Central memory CD8-positive, alpha-beta T cell (primary cell): ENCODE measurements around the gene ULBP2.
A peak's percentile ranks its signal among the peaks of the same experiment; 100 is the strongest.
"Not testable (repeated sequence)": the region's sequence is repeated elsewhere in the genome, so short reads cannot be mapped to it uniquely, and the experiment has no call there.

Experiments used
- ATAC-seq: fragments of 150-1000 bp; cut with Tn5 transposase; replicated peaks from 2 replicates; pipeline ENCODE4 v1.10.0; 2022; ENCODE audit warnings: mild to moderate bottlenecking, moderate FRiP score, moderate number of reproducible peaks; ENCODE audit not compliant: poor library complexity, severe bottlenecking; ENCODE audit errors: extremely low read depth
- DNase-seq, 2 donors: peaks; one replicate each; pipeline ENCODE4 v3.0.0; 2021; ENCODE audit warnings: low spot score in 2 of 2
- H3K27ac Mint-ChIP-seq: one replicate; pipeline ENCODE4 v1.8.0; 2022; ENCODE audit warnings: low read depth, mild to moderate bottlenecking, moderate library complexity, mixed read lengths
- H3K27me3 Mint-ChIP-seq: one replicate; pipeline ENCODE4 v1.8.0; 2022; ENCODE audit warnings: mixed read lengths
- H3K36me3 Mint-ChIP-seq: one replicate; pipeline ENCODE4 v1.8.0; 2022; ENCODE audit warnings: mild to moderate bottlenecking, moderate library complexity, mixed read lengths; ENCODE audit not compliant: insufficient read depth
- H3K4me1 Mint-ChIP-seq: one replicate; pipeline ENCODE4 v1.8.0; 2022; ENCODE audit warnings: mixed read lengths
- H3K4me3 Mint-ChIP-seq: one replicate; pipeline ENCODE4 v1.8.0; 2022; ENCODE audit warnings: mild to moderate bottlenecking, moderate library complexity, mixed read lengths
- H3K9me3 Mint-ChIP-seq: one replicate; pipeline ENCODE4 v1.8.0; 2022; ENCODE audit warnings: mixed read lengths

ULBP2 gene

DNA sequence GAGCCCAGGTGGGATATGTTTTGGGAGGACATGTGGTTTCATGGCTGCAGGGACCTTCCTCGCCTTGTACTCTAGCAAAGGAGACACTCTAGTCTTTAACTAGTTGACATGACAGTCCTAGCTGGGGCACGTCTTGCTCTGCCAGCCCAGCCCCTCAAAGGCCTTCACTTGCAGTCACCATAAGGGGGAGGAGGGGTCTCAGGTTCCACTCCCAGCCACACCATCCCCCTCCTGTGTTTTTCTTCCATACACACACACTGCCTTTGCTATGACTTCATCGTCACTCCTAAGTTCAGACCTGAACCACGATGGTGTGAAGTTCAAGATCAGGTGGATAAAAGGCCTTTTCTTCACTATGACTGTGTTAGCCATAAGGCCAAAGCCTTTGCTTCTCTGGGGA is 35.4 kb downstream of the ULBP2 start:
- H3K4me1 Mint-ChIP-seq: no peaks in the 10 kb centered on the region

DNA sequence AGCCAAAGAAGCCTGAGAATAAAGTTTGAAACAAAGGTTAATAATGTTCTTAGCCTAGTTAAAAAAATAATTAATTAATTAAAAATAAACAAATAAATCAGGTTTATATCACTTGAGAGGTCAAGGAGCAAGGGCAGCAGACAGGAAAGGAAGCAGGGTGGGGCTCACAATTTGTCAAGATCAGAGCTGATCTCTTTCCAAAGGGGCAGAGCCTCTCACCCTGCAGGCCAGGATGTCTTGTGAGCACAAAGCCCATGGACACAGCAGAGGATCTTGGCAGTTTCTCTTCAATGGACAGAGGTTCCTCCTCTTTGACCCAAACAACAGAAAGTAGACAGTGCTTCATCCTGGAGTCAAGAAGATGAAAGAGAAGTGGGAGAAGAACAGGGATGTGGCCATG is 36.8 kb downstream of the ULBP2 start:
- Mint-ChIP-seq H3K4me3 (no peak overlapping the region), H3K36me3 (peaks cover 8% of the 10 kb centered on the region), H3K4me1 (no peaks in the 10 kb centered on the region), H3K27ac (no peak overlapping the region), H3K27me3 (peaks cover 100% of the 10 kb centered on the region), H3K9me3 (no peaks in the 10 kb centered on the region)
- DNase-seq (no peak), ATAC-seq (no peak)

More for the DNA sequence above, 35.4 kb downstream of the ULBP2 start:
- Mint-ChIP-seq H3K27ac (no peak overlapping the region), H3K9me3 (no peaks in the 10 kb centered on the region), H3K27me3 (peaks cover 100% of the 10 kb centered on the region), H3K36me3 (peaks cover 6% of the 10 kb centered on the region), H3K4me3 (no peak overlapping the region)
- no peak for DNase-seq
- no peak for ATAC-seq

DNA sequence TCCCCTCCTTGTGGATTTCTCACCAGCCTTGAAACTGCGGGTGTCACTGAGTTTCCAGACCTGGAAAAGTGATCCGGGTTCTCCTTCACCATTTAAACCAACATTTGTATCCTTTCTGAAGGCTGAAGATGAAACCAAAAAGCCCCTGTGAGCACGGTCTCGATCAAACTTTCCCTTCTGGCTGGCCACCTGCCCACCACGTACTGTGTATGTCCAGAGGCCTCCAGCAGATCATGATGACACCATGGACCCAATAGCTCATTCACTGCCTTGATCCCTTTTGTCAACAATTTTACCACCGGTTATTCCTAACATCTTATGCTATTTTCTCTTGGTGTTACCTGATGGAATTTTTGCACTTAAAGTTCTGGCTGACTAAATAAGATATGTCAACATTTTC is 37.5 kb downstream of the ULBP2 start:
- DNase-seq (no peak), ATAC-seq (no peak)
- Mint-ChIP-seq H3K27ac (no peak overlapping the region), H3K4me3 (no peak overlapping the region), H3K4me1 (no peaks in the 10 kb centered on the region), H3K36me3 (peaks cover 8% of the 10 kb centered on the region), H3K27me3 (peaks cover 100% of the 10 kb centered on the region), H3K9me3 (no peaks in the 10 kb centered on the region)

DNA sequence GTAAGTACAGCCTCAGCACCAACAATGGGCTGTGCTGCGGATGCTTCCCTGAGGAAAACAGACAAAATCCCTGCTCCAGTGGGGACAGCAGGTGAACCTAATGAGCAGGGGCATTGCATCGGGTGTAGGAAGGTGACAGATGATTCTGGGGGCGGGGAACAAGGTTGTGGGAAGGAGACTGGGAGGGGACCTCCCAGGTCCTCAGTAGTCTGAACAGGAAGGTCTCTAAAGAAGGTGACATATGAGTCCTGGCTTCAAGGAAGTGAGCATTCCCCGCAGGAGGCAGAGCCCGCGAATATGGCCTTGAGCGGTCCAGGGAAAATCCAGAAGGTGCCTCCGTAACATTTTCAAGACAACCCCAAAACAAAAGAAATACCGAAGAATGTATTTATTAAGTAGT is 41.3 kb downstream of the ULBP2 start:
- no peak for DNase-seq
- peak overlapping the region; percentile 74 for H3K27ac Mint-ChIP-seq
- H3K4me3 Mint-ChIP-seq: no peak overlapping the region
- peaks cover 2% of the 10 kb centered on the region for H3K4me1 Mint-ChIP-seq
- H3K9me3 Mint-ChIP-seq: peaks cover 2% of the 10 kb centered on the region
- peaks cover 8% of the 10 kb centered on the region for H3K36me3 Mint-ChIP-seq
- peaks cover 100% of the 10 kb centered on the region for H3K27me3 Mint-ChIP-seq
- ATAC-seq: no peak

DNA sequence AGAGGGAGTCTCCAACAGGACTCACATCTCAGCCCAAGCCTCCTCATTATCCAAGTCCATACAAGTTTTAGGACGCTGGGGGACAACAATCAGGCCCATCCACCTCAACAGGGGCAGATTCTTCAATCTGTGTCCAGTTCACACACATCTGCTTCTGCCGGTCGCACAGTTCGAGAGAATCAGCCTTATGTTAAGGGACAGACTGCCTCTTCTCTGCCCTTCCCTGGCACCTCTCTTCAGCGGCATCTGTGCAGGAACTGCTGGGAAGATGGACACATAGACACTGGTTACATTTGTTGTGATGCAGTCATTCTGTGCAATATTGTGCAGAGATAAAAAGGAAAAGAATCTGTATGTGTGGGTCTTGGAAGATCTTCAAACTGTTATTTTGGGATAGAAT is 43.0 kb downstream of the ULBP2 start:
- peaks cover 10% of the 10 kb centered on the region for H3K4me1 Mint-ChIP-seq
- peaks cover 7% of the 10 kb centered on the region for H3K9me3 Mint-ChIP-seq
- no peak for DNase-seq
- no peak for ATAC-seq
- H3K36me3 Mint-ChIP-seq: peaks cover 5% of the 10 kb centered on the region
- H3K4me3 Mint-ChIP-seq: no peak overlapping the region
- no peak overlapping the region for H3K27ac Mint-ChIP-seq
- peaks cover 100% of the 10 kb centered on the region for H3K27me3 Mint-ChIP-seq

DNA sequence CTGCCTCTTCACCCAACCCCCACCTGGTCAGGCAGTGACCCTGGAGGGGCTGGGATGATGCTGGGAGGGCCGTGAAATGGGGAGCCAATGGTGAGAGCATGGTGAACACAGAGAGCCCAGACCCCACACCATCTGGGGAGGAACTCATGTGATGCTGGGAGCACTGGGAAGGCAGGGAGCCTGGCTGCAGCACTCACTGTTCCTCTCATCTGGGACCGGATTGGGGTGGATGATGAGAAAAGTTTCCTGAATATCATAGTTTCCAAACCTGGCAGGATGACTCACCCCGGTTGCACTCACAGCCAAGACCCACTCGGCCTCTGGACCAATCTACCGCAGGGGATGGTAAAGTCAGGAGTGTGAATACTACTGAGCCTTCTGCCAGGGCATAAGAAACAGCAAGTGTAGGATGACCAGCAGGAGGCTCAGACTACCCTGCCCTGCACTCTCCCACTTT is 43.7 kb downstream of the ULBP2 start:
- peaks cover 7% of the 10 kb centered on the region for H3K9me3 Mint-ChIP-seq

DNA sequence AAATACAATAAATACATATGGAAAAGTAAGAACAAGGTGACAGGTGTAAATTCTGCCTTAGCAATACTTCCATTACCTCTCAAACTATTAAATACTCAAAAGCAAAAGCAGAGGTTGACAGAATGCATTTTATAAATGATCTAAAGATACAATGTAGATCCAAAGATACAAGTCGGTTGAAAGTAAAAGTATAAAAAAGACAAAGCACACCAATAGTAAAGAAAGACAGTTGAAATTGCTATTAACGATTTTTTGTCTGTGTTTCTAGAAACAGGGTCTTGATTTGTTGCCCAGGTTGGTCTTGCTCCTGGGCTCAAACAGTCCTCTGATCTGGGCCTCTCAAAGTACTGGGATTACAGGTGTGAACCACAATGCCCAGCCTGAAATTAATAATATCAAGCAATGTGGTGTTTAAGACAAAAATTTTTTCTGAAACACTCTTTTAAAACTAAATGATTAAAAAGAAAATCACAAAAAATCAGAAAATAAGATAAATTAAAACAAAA is 45.8 kb downstream of the ULBP2 start:
- Mint-ChIP-seq H3K4me3 (no peak overlapping the region), H3K27ac (no peak overlapping the region), H3K4me1 (peaks cover 32% of the 10 kb centered on the region), H3K36me3 (peaks cover 7% of the 10 kb centered on the region), H3K9me3 (peaks cover 7% of the 10 kb centered on the region), H3K27me3 (peaks cover 100% of the 10 kb centered on the region)
- ATAC-seq: no peak
- no peak for DNase-seq

More for the DNA sequence above, 43.7 kb downstream of the ULBP2 start:
- Mint-ChIP-seq H3K4me3 (no peak overlapping the region), H3K27ac (no peak overlapping the region), H3K27me3 (peaks cover 100% of the 10 kb centered on the region), H3K4me1 (peaks cover 18% of the 10 kb centered on the region), H3K36me3 (peaks cover 5% of the 10 kb centered on the region)
- no peak for DNase-seq
- no peak for ATAC-seq

DNA sequence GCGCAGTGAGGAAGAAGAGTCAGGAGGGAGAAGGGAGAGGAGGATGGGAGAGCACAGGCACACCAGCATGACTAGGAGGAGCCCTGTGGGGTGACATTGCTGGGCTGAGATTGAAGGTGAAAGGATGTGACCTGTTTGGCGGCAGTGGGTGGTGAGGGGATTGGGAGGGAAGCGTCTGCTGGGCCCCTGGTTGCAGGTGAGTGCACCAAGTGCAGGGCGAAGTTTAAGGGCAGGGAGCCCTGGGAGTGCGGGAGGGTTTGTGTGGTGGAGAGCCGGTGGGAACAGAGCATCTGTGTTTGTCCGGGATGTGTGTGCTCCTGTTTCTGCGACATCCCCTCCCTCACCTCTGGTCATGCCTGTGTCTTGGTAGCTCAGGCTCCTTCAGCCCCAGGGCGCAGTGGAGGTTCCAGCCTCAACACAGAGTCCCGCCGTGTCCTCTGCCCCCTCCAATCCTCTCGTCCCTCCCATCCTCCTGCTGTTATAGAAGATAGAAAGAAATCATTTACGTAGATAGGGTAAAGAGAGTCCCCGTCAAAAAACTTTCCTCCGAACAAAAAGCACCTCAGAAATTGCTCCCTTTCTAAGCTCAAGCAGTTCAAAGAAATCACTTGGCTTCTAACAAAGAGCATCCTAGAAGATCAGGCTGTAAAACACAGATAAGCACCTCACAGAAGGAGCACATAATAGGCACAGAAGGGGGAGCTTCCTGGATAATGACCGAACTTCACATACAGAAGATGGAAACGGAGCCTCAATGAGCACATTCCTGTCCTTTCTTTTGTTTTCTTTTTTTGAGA is 46.9 kb downstream of the ULBP2 start:
- H3K9me3 Mint-ChIP-seq: peaks cover 7% of the 10 kb centered on the region
- H3K27me3 Mint-ChIP-seq: peaks cover 100% of the 10 kb centered on the region
- H3K27ac Mint-ChIP-seq: no peak overlapping the region
- DNase-seq: no peak
- peaks cover 5% of the 10 kb centered on the region for H3K36me3 Mint-ChIP-seq
- no peak overlapping the region for H3K4me3 Mint-ChIP-seq
- no peak for ATAC-seq
- H3K4me1 Mint-ChIP-seq: peaks cover 32% of the 10 kb centered on the region

DNA sequence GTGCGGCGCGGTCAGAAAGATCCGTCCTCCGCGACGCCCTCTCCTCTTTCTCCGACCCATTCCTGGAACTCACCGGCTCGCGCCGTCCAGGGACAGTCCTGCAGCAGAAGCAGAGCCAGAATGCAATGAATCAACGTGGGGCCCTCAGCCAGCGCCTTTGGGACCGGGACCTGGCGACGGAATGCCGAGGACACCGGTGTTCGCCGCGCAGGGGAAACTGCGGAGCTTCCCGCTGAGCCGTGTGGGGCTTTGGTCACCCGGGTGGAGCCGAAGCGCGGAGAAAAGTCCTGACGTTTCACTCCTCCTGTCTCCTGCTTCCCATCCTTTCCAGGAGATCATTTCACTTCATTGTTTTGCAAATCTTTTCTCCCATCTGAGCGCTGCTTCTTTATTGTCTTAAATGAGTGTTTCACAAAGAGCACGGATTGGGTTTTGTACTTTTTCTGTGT is 48.4 kb downstream of the ULBP2 start:
- no peak for ATAC-seq
- Mint-ChIP-seq H3K4me1 (peaks cover 32% of the 10 kb centered on the region), H3K27ac (no peak overlapping the region), H3K27me3 (peaks cover 100% of the 10 kb centered on the region), H3K4me3 (peak overlapping the region; percentile 75), H3K9me3 (peaks cover 7% of the 10 kb centered on the region), H3K36me3 (peaks cover 7% of the 10 kb centered on the region)
- DNase-seq: no peak

DNA sequence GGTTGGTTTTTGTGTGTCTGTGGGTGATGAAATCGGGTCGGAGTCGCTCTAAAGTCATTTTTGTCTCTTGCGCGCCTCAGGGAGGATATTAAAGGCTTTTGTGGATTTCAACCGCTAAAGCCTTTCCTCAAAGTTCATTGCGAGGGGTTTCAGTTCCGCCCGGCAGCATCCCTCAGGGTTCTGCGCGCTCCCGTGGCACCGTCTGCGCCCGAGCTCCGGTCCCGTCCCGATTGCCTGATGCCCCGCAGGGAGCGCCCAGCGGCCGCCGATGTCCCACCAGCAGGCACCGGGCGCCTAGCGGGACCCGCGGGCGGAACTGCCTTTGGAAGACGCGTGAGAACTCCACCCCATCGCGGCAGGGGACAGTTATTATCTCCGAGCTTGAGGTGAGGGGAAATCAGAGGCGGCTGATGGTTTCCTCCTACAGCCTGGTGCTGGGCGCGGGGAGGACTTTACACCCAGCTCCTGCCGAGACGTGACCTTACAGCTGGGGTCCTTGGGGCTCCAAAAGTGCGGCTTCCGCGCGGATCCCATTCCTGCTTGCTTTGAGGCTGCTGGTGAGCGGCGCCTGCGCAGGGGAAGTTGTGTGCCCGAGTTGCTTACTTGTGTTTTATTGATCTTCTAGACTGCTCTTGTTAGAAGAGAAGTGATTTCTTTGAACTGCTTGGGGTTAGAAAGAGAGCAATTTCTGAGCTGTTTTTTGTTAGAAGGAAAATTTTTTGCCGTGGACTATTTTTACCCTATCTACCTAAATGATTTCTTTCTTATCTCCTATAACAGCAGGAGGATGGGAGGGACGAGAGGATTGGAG is 49.1 kb downstream of the ULBP2 start:
- Mint-ChIP-seq H3K4me1 (peaks cover 32% of the 10 kb centered on the region), H3K9me3 (peaks cover 7% of the 10 kb centered on the region), H3K27ac (no peak overlapping the region), H3K4me3 (peak overlapping the region; percentile 75), H3K27me3 (peaks cover 100% of the 10 kb centered on the region), H3K36me3 (peaks cover 7% of the 10 kb centered on the region)
- DNase-seq (no peak), ATAC-seq (peak; percentile 39)

DNA sequence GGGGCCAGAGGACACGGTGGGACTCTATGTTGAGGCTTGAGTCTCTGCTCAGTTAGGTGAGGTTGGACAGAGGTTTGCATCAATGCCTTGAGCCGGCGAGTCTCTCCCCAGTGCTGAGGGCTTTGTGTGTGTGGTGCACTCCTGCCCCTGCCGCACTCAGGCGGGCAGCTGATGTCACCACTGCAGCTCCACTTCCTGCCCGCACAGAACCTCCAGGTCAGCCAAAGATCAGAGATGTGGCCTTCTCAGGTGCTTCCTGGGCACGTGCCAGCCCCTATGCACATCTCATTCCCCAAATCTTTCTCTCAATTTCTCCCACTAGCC is 49.6 kb downstream of the ULBP2 start:
- DNase-seq, H3K9me3 Mint-ChIP-seq, H3K27ac Mint-ChIP-seq, H3K36me3 Mint-ChIP-seq: not testable (repeated sequence)
- peak; percentile 66 for ATAC-seq
- peaks cover 100% of the 10 kb centered on the region for H3K27me3 Mint-ChIP-seq
- H3K4me1 Mint-ChIP-seq: peaks cover 32% of the 10 kb centered on the region
- H3K4me3 Mint-ChIP-seq: peak overlapping the region; percentile 75

DNA sequence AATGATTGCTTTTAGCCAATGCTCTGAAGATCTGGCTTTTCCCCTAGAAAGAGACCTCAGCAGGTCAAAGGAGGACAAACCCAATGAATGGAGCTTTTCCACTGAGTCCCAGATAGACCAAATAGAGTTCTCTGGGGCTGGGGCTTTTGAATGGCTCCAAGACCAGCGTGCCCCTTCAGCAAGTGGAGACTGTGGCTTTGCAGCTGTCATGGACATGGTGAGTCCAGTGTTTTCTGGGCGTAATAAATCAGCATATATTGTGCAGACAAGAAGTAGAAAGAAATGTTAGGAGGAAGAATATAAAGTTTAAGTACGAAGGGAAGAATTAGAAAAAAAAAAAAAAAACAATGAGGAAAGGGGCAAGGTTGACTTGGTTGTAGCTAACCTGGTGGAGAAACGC is 50.0 kb downstream of the ULBP2 start:
- peaks cover 32% of the 10 kb centered on the region for H3K4me1 Mint-ChIP-seq
- H3K27ac Mint-ChIP-seq: no peak overlapping the region
- peaks cover 7% of the 10 kb centered on the region for H3K9me3 Mint-ChIP-seq
- peaks cover 7% of the 10 kb centered on the region for H3K36me3 Mint-ChIP-seq
- H3K27me3 Mint-ChIP-seq: peaks cover 100% of the 10 kb centered on the region
- H3K4me3 Mint-ChIP-seq: peak overlapping the region; percentile 75
- ATAC-seq (no peak), DNase-seq (no peak)
